ENCODE data around the gene ACOX3. TPM values are rescaled to one million over a fixed set of nuclear protein-coding genes. Genes with fewer than 3 reads are reported as not detected.

ACOX3 gene
- total RNA-seq, 1 experiment from 2014 or later = 12.2 TPM

GRCh38 chr4:8477676-8478075, 37.2 kb upstream of the ACOX3 start:
- Histone ChIP-seq H3K36me3 (ENCODE audit: low read depth, low read length) (no peaks in the 10 kb centered on the region), H3K27me3 (ENCODE audit: low read length) (no peaks in the 10 kb centered on the region), H3K4me1 (ENCODE audit: insufficient read depth, low read length) (no peaks in the 10 kb centered on the region), H3K4me3 (ENCODE audit: low read length) (no peak overlapping the region), H3K9me2 (replicated peaks; ENCODE audit: low read length) (no peaks in the 10 kb centered on the region), H3F3A (ENCODE audit: low read length, unreplicated experiment) (no peaks in the 10 kb centered on the region), H4K20me1 (ENCODE audit: low read length) (no peaks in the 10 kb centered on the region), H3K9me3 (ENCODE audit: low read length) (no peaks in the 10 kb centered on the region), H3K9ac (ENCODE audit: low read length) (no peak overlapping the region), H3K79me2 (ENCODE audit: low read length) (no peaks in the 10 kb centered on the region), H3K27ac (ENCODE audit: low read length) (no peak overlapping the region), H2AFZ (ENCODE audit: low read length) (no peak overlapping the region), H3K4me2 (ENCODE audit: low read length) (no peak overlapping the region)
- TF ChIP-seq EZH2 (IDR thresholded peaks at IDR 0.05; ENCODE audit: low read length, unreplicated experiment) = no peak
- no peak for TF ChIP-seq EZH2phosphoT487 (IDR thresholded peaks at IDR 0.05; ENCODE audit: borderline replicate concordance, low read length)
- TF ChIP-seq CTCF (conservative IDR thresholded peaks at IDR 0.05; ENCODE audit: low read depth, low read length) = no peak
- POLR2A ChIA-PET (ENCODE audit: unreplicated experiment) = no interaction called here
- BruUV-seq (replicated peaks) = no TSS peak
- no peak for ATAC-seq
- CTCF ChIA-PET = no interaction called here
- no peak for DNase-seq
- intact Hi-C loops (cut with micrococcal nuclease) = no loop called here

GRCh38 chr4:8477095-8477635, 36.6 kb upstream of the ACOX3 start:
- CTCF ChIA-PET = no interaction called here
- Histone ChIP-seq H3K4me3 (ENCODE audit: low read length) (no peak overlapping the region), H3K9me2 (replicated peaks; ENCODE audit: low read length) (no peaks in the 10 kb centered on the region), H3K27me3 (ENCODE audit: low read length) (no peaks in the 10 kb centered on the region), H3K4me1 (ENCODE audit: insufficient read depth, low read length) (no peaks in the 10 kb centered on the region; the same call in 1 of the 2 replicates), H3K36me3 (ENCODE audit: low read depth, low read length) (no peaks in the 10 kb centered on the region), H2AFZ (ENCODE audit: low read length) (no peak overlapping the region), H4K20me1 (ENCODE audit: low read length) (no peaks in the 10 kb centered on the region), H3K9me3 (ENCODE audit: low read length) (no peaks in the 10 kb centered on the region), H3F3A (ENCODE audit: low read length, unreplicated experiment) (no peaks in the 10 kb centered on the region), H3K79me2 (ENCODE audit: low read length) (no peaks in the 10 kb centered on the region), H3K4me2 (ENCODE audit: low read length) (no peak overlapping the region), H3K27ac (ENCODE audit: low read length) (no peak overlapping the region), H3K9ac (ENCODE audit: low read length) (no peak overlapping the region)
- no TSS peak for BruUV-seq (replicated peaks)
- no peak for DNase-seq
- ATAC-seq = no peak
- TF ChIP-seq CTCF (conservative IDR thresholded peaks at IDR 0.05; ENCODE audit: low read depth, low read length) = no peak
- no peak for TF ChIP-seq EZH2phosphoT487 (IDR thresholded peaks at IDR 0.05; ENCODE audit: borderline replicate concordance, low read length)
- TF ChIP-seq EZH2 (IDR thresholded peaks at IDR 0.05; ENCODE audit: low read length, unreplicated experiment) = no peak
- POLR2A ChIA-PET (ENCODE audit: unreplicated experiment) = no interaction called here
- intact Hi-C loops (cut with micrococcal nuclease) = no loop called here

- intact Hi-C loops (cut with micrococcal nuclease) = no loop called here
- H2AFZ ChIP-seq (ENCODE audit: low read length) = no peak overlapping the region
- H3K36me3 ChIP-seq (ENCODE audit: low read depth, low read length) = no peaks in the 10 kb centered on the region
- no peak overlapping the region for H3K27ac ChIP-seq (ENCODE audit: low read length)
- no peak overlapping the region for H3K9ac ChIP-seq (ENCODE audit: low read length)
- TF ChIP-seq EZH2 (IDR thresholded peaks at IDR 0.05; ENCODE audit: low read length, unreplicated experiment) = no peak
- no peak for TF ChIP-seq EZH2phosphoT487 (IDR thresholded peaks at IDR 0.05; ENCODE audit: borderline replicate concordance, low read length)
- no peak for TF ChIP-seq CTCF (conservative IDR thresholded peaks at IDR 0.05; ENCODE audit: low read depth, low read length)
- ATAC-seq = no peak
- DNase-seq = no peak
- no peaks in the 10 kb centered on the region; the same call in 1 of the 2 replicates for H3K4me1 ChIP-seq (ENCODE audit: insufficient read depth, low read length)
- no peaks in the 10 kb centered on the region for H3K27me3 ChIP-seq (ENCODE audit: low read length)
- H3K4me2 ChIP-seq (ENCODE audit: low read length) = no peak overlapping the region
- BruUV-seq (replicated peaks) = no TSS peak
- no peaks in the 10 kb centered on the region for H3F3A ChIP-seq (ENCODE audit: low read length, unreplicated experiment)
- no peaks in the 10 kb centered on the region for H4K20me1 ChIP-seq (ENCODE audit: low read length)
- no peaks in the 10 kb centered on the region for H3K9me2 ChIP-seq (replicated peaks; ENCODE audit: low read length)
- no peaks in the 10 kb centered on the region for H3K79me2 ChIP-seq (ENCODE audit: low read length)
- POLR2A ChIA-PET (ENCODE audit: unreplicated experiment) = no interaction called here
- no peaks in the 10 kb centered on the region for H3K9me3 ChIP-seq (ENCODE audit: low read length)
- H3K4me3 ChIP-seq (ENCODE audit: low read length) = no peak overlapping the region
- CTCF ChIA-PET = no interaction called here
Measured at GRCh38 chr4:8475751-8476575, 35.4 kb upstream of the ACOX3 start.
